Measurements from ENCODE around the gene MTUS2. TPM values are rescaled to one million over a fixed set of nuclear protein-coding genes. Genes with fewer than 3 reads are reported as not detected.

The MTUS2 gene
- total and polyA plus RNA-seq, 2 of the 8 experiments (the other 6 are each of a cell fraction or from before 2014, with no cell fraction given), result 0.18 to 0.80 TPM

- TF ChIP-seq KDM4A (IDR thresholded peaks at IDR 0.05; ENCODE audit: low read depth, low read length, severe bottlenecking), result no peak
- no peak for TF ChIP-seq YY1 (IDR thresholded peaks at IDR 0.05; ENCODE audit: low read depth, low read length)
Measured at GRCh38 chr13:29230299-29230845, 410.2 kb downstream of the MTUS2 start (continued).
